SH-SY5Y (cell line): Measurements from ENCODE around the gene ARSB.

Source experiments
- GATA2 ChIP-seq: IDR thresholded peaks from 2 replicates; pipeline ENCODE4 v1.6.1; 2011; ENCODE audit warnings: mild to moderate bottlenecking, low read depth, low read length
- GATA3 ChIP-seq: IDR thresholded peaks from 2 replicates; pipeline ENCODE4 v1.6.1; 2011; ENCODE audit warnings: low read depth, mild to moderate bottlenecking, low read length, moderate library complexity

DNA sequence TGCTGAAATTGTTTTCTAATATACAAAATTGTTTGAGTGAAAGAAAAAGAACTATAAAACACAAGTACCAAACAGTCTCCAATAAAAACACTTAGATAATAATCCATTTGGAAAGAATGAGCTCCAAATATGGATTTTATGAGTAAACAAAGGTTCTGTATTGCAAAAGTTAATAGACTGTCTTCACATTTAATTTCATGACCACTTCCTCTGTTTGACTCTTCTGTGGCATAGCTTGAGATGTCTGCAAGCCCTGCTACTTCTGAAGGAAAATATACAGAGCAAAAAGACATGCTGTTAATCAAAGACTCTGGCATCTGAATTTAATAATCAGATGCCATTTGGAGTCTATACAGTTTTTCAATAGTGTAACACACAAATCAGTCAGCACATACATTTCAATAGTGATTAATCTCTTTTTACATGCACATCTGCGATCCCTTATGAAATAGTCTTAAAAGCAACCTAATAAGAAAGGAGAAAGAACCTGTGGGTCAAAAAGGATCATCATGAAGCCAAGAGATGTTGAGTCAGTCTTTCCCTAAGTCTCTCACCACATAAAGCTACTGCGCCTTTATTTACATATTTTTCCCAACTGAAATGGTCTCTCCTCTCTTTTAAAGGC, 171.1 kb downstream of the ARSB start:
- TF ChIP-seq GATA2, result no peak
- no peak for TF ChIP-seq GATA3
